Activated CD4-positive, alpha-beta T cell treated with anti-CD3 and anti-CD28 coated beads for 24 hours (primary cell): ENCODE measurements around the gene LYPD6.

Experiments used
- DNase-seq, 2 donors: peaks; one replicate each; pipeline ENCODE4 v3.0.0-alpha.2; 2020; ENCODE audit warnings: low read depth in 2 of 2

LYPD6 gene

GRCh38 chr2:149409506-149409905 is 79.1 kb downstream of the LYPD6 start:
- no peak for DNase-seq

- no peak for DNase-seq
Observed at GRCh38 chr2:149410701-149411484, 80.5 kb downstream of the LYPD6 start.

- DNase-seq, result no peak
Observed at GRCh38 chr2:149413487-149413886, 83.1 kb downstream of the LYPD6 start.

- DNase-seq, result no peak
Observed at GRCh38 chr2:149415086-149415485, 84.7 kb downstream of the LYPD6 start.

GRCh38 chr2:149418065-149418464 is 87.7 kb downstream of the LYPD6 start:
- no peak for DNase-seq

- DNase-seq, result no peak
Observed at GRCh38 chr2:149420053-149420963, 89.9 kb downstream of the LYPD6 start.

- no peak for DNase-seq
Observed at GRCh38 chr2:149421791-149422190, 91.4 kb downstream of the LYPD6 start.

GRCh38 chr2:149422337-149422990 is 92.1 kb downstream of the LYPD6 start:
- DNase-seq, result no peak

- DNase-seq, result no peak
Observed at GRCh38 chr2:149422991-149423338, 92.6 kb downstream of the LYPD6 start.

- DNase-seq, result no peak
Observed at GRCh38 chr2:149423630-149424029, 93.2 kb downstream of the LYPD6 start.

GRCh38 chr2:149427387-149427786 is 97.0 kb downstream of the LYPD6 start:
- DNase-seq, result no peak

GRCh38 chr2:149428783-149429182 is 98.4 kb downstream of the LYPD6 start:
- no peak for DNase-seq

- DNase-seq, result no peak
Observed at GRCh38 chr2:149430743-149431736, 100.7 kb downstream of the LYPD6 start.

GRCh38 chr2:149438330-149438960 is 108.1 kb downstream of the LYPD6 start:
- no peak for DNase-seq

GRCh38 chr2:149441255-149441654 is 110.9 kb downstream of the LYPD6 start:
- DNase-seq, result no peak

- DNase-seq, result no peak
Observed at GRCh38 chr2:149442346-149442745, 112.0 kb downstream of the LYPD6 start.

- no peak for DNase-seq
Observed at GRCh38 chr2:149443150-149443549, 112.8 kb downstream of the LYPD6 start.

- DNase-seq, result no peak
Observed at GRCh38 chr2:149446748-149447147, 116.4 kb downstream of the LYPD6 start.

- no peak for DNase-seq
Observed at GRCh38 chr2:149448315-149448714, 117.9 kb downstream of the LYPD6 start.

GRCh38 chr2:149449017-149449416 is 118.6 kb downstream of the LYPD6 start:
- DNase-seq, result no peak
